ENCODE data around the gene RAPGEF6.

- TF ChIP-seq POLR2AphosphoS5 (IDR thresholded peaks at IDR 0.05; ENCODE audit: low read depth, low read length) (no peak), SPI1 (IDR thresholded peaks at IDR 0.05; ENCODE audit: low read depth, low read length) (no peak)
Observed at GRCh38 chr5:131539251-131539650, 95.8 kb downstream of the RAPGEF6 start.
